Coronary artery (tissue), 2 donors: ENCODE data around the gene HS6ST3.
"Not testable (repeated sequence)": the region's sequence is repeated elsewhere in the genome, so short reads cannot be mapped to it uniquely, and the experiment has no call there.

Source experiments
- DNase-seq: peaks from one replicate; pipeline ENCODE4 v3.0.0-alpha.2; 2017; ENCODE audit warnings: low spot score
- H3K27ac ChIP-seq, 2 donors: fragments of 200-600 bp; sonication (generic); one replicate each; pipeline ENCODE4 v1.5.1; 2016 to 2019
- H3K4me3 ChIP-seq: fragments of 200-600 bp; sonication (generic); 2 replicates; pipeline ENCODE4 v1.5.1; 2016; ENCODE audit warnings: mild to moderate bottlenecking, moderate library complexity
- TF ChIP-seq, protein P1 (sequence below): fragments of 200-600 bp; sonication (generic); IDR thresholded peaks from one replicate; pipeline ENCODE4 v1.5.1; 2019; ENCODE audit warnings: antibody characterized with exemption

The HS6ST3 gene

DNA sequence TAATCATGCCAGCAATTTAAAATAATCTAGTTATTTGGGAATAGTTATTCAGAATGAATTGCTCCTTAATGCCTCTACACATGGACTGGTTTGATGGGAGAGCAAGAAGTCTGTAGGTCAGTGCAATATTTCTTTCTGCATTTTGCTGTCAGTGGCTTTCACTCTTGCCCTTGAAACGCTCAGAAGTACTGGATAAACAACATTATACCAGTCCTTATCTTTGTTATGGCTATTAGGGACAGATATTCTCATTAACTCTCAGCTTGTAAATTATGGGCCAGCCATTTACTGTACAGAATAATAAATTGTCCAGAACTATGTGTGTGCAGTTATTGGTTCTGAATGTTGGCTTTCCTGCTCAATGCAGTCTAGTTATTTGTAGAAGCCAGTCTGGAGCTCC lies 680.0 kb downstream of the HS6ST3 start:
- Histone ChIP-seq H3K4me3 (no peak overlapping the region), H3K27ac (no peak overlapping the region)
- no peak for DNase-seq
- TF ChIP-seq, protein P1, sequence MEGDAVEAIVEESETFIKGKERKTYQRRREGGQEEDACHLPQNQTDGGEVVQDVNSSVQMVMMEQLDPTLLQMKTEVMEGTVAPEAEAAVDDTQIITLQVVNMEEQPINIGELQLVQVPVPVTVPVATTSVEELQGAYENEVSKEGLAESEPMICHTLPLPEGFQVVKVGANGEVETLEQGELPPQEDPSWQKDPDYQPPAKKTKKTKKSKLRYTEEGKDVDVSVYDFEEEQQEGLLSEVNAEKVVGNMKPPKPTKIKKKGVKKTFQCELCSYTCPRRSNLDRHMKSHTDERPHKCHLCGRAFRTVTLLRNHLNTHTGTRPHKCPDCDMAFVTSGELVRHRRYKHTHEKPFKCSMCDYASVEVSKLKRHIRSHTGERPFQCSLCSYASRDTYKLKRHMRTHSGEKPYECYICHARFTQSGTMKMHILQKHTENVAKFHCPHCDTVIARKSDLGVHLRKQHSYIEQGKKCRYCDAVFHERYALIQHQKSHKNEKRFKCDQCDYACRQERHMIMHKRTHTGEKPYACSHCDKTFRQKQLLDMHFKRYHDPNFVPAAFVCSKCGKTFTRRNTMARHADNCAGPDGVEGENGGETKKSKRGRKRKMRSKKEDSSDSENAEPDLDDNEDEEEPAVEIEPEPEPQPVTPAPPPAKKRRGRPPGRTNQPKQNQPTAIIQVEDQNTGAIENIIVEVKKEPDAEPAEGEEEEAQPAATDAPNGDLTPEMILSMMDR: no peak

DNA sequence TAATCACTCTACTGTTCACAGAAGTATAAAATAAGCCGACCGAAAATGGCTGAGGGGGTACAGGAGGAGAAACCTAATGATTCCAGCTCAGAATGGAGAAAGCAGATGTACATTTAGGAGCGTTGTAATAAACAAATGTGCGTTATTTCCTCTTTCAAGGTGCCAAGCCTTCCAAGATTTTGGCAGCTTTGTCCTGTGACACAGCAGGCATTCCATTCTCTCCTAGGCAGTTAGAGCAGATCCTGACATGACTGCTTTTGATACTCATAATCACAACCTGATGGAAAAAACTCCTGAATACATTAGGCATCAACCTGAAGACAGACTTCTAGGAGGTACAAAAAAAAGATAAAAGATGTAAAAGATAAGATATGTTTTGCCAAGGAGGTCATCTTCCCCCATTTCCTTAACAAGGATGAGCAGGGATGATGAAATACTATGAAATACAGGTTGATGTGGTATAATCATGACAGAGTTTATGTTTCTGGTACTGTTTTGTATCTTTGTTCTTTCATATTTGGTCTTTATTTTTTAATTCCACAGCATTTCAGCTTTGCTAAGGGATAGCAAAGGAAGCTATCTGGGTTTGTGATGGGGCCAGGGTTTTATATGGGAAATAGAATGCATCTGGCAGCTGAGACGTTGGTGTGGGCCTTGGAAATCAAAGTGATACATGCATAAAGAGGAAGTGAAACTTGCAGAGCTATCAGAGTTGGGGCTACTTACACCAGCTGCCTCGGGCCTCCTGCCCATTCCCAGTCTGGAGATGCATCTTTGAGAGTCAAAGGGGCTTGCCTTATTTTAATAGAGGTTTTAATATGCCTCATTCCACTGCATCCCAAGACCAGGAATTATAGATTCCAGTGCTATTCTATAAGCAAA lies 681.8 kb downstream of the HS6ST3 start:
- TF ChIP-seq, protein P1: no peak
- DNase-seq: no peak
- H3K4me3 ChIP-seq: no peak overlapping the region
- no peak overlapping the region for H3K27ac ChIP-seq

DNA sequence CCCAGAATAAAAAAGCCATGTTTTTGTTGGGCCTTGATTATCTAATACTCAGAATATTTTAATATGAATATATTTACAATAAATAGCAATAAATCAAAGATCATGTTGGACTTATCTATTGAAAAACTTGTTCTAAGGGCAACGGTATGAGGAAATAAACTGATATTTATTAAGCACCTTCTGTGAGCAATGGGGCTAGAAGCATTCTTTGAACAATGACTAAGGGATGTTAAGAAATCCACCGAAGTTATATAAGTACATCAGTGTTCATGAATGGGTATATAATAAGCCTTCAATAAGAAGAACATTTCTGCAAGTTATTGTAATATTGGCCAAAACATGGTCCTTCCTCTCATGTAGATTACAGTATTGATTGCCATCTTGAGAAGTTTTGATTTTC lies 682.5 kb downstream of the HS6ST3 start:
- DNase-seq: no peak
- Histone ChIP-seq H3K4me3 (no peak overlapping the region), H3K27ac (no peak overlapping the region)
- TF ChIP-seq, protein P1: no peak

DNA sequence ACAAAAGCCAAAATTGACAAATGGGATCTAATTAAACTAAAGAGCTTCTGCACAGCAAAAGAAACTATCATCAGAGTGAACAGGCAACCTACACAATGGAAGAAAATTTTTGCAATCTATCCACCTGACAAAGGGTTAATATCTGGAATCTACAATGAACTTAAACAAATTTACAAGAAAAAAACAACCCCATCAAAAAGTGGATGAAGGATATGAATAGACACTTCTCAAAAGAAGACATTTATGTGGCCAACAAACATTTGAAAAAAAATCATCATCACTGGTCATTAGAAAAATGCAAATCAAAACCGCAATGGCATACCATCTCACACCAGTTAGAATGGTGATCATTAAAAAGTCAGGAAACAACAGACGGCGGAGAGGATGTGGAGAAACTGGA lies 688.4 kb downstream of the HS6ST3 start:
- not testable (repeated sequence) for DNase-seq, H3K27ac ChIP-seq, H3K4me3 ChIP-seq

DNA sequence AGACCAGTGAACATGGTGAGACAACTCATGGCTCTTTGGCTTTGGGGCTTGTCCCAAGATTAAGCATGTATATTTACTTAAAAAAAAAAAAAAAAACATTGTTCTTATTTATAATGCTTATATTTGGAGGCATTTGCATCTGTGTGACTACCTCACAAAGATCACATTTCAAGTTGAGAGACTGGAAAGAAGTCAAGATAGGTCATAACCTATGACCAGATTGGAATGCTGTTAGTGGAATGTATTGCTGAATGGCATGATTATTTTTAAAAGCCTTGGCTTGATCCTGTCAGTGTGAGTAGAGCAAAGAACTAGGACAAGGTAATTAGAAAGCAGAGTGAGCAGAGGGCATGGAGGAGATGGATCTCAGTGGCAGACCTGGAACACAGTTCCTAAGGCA lies 689.8 kb downstream of the HS6ST3 start:
- TF ChIP-seq, protein P1: no peak
- Histone ChIP-seq H3K27ac (peak overlapping the region in 1 of 2 donors; percentile 71), H3K4me3 (no peak overlapping the region)
- no peak for DNase-seq

DNA sequence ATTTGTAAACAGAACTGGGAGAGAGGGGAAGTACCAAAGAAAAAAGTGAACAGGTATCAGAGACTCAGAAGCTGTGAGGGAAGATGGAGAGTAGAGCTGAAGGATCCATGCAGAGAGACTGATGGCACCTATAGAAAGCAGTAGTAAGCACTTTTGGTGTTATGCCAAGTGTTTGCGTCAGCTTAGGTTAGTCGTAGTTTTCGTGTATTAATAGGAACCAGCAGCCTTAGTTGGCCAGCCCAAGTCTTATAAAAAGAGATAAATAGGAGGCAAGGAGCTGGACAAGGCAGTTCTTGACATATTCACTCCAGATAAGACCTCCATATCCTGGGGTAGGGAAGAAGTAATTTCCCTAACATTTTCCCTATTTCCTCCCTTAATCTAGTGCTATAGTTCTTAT lies 690.2 kb downstream of the HS6ST3 start:
- H3K4me3 ChIP-seq: no peak overlapping the region
- H3K27ac ChIP-seq: peak overlapping the region; percentile 28 to 71
- TF ChIP-seq, protein P1: no peak
- no peak for DNase-seq

DNA sequence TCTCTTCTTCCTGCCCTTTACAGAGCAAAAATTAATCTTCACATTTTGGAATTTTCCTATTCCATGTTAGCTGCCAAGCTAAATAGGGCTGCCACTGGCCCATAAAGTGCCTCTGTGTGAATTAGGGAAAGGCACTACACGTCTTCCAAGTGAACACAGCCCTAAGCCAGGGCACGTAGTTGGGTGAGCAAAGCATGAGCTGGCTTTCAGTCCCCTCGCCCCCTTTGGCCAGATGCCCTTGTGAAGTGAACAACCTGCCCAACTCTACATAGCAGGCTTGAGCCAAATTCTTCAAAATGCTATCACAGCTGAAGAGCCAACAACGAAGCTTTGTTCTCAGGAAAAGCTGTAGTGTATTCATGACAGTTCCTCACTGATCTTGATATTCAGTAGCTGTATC lies 691.2 kb downstream of the HS6ST3 start:
- DNase-seq: peak; percentile 80
- Histone ChIP-seq H3K4me3 (no peak overlapping the region), H3K27ac (peak overlapping the region; percentile 28 to 71)
- TF ChIP-seq, protein P1: no peak
